Ishikawa (cell line): ENCODE measurements around the gene PILRA.

Experiments
- CEBPB ChIP-seq: IDR thresholded peaks from 2 replicates; pipeline ENCODE4 v1.6.1; 2012
- EGR1 ChIP-seq: IDR thresholded peaks from 2 replicates; pipeline ENCODE4 v1.6.1; 2012
- EP300 ChIP-seq: IDR thresholded peaks from 2 replicates; pipeline ENCODE4 v1.6.1; 2012; ENCODE audit warnings: borderline replicate concordance
- NFIC ChIP-seq: IDR thresholded peaks from 2 replicates; pipeline ENCODE4 v1.6.1; 2012
- RAD21 ChIP-seq: IDR thresholded peaks from 2 replicates; pipeline ENCODE4 v1.6.1; 2012; ENCODE audit warnings: low read depth
- TEAD4 ChIP-seq: IDR thresholded peaks from 2 replicates; pipeline ENCODE4 v1.6.1; 2012
- USF1 ChIP-seq: IDR thresholded peaks from 2 replicates; pipeline ENCODE4 v1.6.1; 2012
- TF ChIP-seq, protein P1 (sequence below): IDR thresholded peaks from 2 replicates; pipeline ENCODE4 v1.6.1; 2012; ENCODE audit warnings: low read depth, mild to moderate bottlenecking
- TF ChIP-seq, protein P2 (sequence below): IDR thresholded peaks from 2 replicates; pipeline ENCODE4 v1.6.1; 2012

DNA sequence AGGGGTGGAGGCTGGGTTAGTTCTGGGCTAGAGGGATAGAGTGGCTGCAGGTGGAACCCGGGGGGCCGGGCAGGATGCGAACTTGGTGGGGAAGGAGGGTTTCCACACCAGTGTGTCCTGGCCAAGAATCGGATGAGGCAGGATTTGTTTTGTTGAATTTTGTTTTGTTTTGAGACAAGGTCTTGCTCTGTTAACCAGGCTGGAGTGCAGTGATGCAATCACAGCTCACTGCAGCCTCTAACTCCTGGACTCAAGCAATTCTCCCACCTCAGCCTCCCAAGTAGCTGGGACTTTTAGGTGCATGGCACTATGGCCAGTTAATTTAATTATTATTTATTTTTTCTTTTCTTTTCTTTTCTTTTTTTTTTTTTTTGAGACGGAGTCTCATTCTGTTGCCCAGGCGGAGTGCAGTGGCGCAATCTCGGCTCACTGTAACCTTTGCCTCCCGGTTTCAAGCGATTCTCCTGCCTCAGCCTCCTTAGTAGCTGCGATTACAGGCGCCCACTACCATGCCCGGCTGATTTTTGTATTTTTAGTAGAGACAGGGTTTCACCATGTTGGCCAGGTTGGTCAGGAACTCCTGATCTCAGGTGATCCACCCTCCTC, 76.0 kb downstream of the PILRA start:
- TF ChIP-seq EP300: no peak
- TF ChIP-seq, protein P1, sequence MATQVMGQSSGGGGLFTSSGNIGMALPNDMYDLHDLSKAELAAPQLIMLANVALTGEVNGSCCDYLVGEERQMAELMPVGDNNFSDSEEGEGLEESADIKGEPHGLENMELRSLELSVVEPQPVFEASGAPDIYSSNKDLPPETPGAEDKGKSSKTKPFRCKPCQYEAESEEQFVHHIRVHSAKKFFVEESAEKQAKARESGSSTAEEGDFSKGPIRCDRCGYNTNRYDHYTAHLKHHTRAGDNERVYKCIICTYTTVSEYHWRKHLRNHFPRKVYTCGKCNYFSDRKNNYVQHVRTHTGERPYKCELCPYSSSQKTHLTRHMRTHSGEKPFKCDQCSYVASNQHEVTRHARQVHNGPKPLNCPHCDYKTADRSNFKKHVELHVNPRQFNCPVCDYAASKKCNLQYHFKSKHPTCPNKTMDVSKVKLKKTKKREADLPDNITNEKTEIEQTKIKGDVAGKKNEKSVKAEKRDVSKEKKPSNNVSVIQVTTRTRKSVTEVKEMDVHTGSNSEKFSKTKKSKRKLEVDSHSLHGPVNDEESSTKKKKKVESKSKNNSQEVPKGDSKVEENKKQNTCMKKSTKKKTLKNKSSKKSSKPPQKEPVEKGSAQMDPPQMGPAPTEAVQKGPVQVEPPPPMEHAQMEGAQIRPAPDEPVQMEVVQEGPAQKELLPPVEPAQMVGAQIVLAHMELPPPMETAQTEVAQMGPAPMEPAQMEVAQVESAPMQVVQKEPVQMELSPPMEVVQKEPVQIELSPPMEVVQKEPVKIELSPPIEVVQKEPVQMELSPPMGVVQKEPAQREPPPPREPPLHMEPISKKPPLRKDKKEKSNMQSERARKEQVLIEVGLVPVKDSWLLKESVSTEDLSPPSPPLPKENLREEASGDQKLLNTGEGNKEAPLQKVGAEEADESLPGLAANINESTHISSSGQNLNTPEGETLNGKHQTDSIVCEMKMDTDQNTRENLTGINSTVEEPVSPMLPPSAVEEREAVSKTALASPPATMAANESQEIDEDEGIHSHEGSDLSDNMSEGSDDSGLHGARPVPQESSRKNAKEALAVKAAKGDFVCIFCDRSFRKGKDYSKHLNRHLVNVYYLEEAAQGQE: no peak
- TF ChIP-seq NFIC: no peak
- no peak for TF ChIP-seq CEBPB
- no peak for TF ChIP-seq EGR1
- TF ChIP-seq, protein P2, sequence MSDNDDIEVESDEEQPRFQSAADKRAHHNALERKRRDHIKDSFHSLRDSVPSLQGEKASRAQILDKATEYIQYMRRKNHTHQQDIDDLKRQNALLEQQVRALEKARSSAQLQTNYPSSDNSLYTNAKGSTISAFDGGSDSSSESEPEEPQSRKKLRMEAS: no peak
- TF ChIP-seq RAD21: no peak
- no peak for TF ChIP-seq TEAD4
- TF ChIP-seq USF1: no peak
